Vagina (tissue), 2 donors: Measurements from ENCODE around the gene FBXW5. TPM values are rescaled to one million over a fixed set of nuclear protein-coding genes. Genes with fewer than 3 reads are reported as not detected.

Experiments used
- DNase-seq, 2 donors: peaks; one replicate each; pipeline ENCODE4 v3.0.0-alpha.2; 2017; ENCODE audit errors: extremely low spot score in 2 of 2
- H3K27ac ChIP-seq: fragments of 200-600 bp; sonication (generic); one replicate; pipeline ENCODE4 v1.5.1; 2019
- H3K27me3 ChIP-seq: fragments of 200-600 bp; sonication (generic); one replicate; pipeline ENCODE4 v1.5.1; 2019
- H3K36me3 ChIP-seq, 2 donors: fragments of 200-600 bp; sonication (generic); one replicate each; pipeline ENCODE4 v1.5.1; 2017 to 2019
- H3K4me1 ChIP-seq: fragments of 200-600 bp; sonication (generic); one replicate; pipeline ENCODE4 v1.5.1; 2019
- H3K4me3 ChIP-seq, 2 donors: fragments of 200-600 bp; sonication (generic); 1 replicate in 1 of 2; 2 replicates in 1 of 2; pipeline ENCODE4 v1.5.1; 2016 to 2019
- H3K9me3 ChIP-seq: fragments of 200-600 bp; sonication (generic); one replicate; pipeline ENCODE4 v1.5.1; 2019
- POLR2A ChIP-seq, 2 donors: fragments of 450-650 bp; IDR thresholded peaks; one replicate each; pipeline ENCODE4 v1.6.1; 2017; ENCODE audit warnings: antibody characterized with exemption in 2 of 2, mild to moderate bottlenecking in 2 of 2, moderate library complexity in 2 of 2
- POLR2AphosphoS5 ChIP-seq, 2 donors: sonication (generic); formaldehyde crosslinking; IDR thresholded peaks; one replicate each; pipeline ENCODE4 v1.9.0; 2017; ENCODE audit warnings: antibody characterized with exemption in 2 of 2, mild to moderate bottlenecking in 2 of 2, low read depth in 1 of 2; ENCODE audit not compliant: insufficient read depth in 1 of 2
- intact Hi-C: fragments of 100-400 bp; cut with DNase I; formaldehyde crosslinking; loops from one replicate; pipeline ENCODE4 v1.15.1; 2023
- total RNA-seq: library from RNA; depleted of rRNA; stranded (reverse); fragments of >200 nt; gene quantifications from one replicate; pipeline ENCODE4 v1.2.3, GENCODE V29; 2016
- TF ChIP-seq, protein P1 (sequence below), 3 experiments: fragments of 450-650 bp in 2 of 3; fragments of 200-600 bp in 1 of 3; sonication (generic) in 1 of 3; IDR thresholded peaks; one replicate each; pipeline ENCODE4 v1.5.1; 2017 to 2019; ENCODE audit warnings: antibody characterized with exemption in 3 of 3, mild to moderate bottlenecking in 2 of 3, moderate library complexity in 2 of 3

FBXW5 gene
- total RNA-seq, 1 donor from 2014 or later: 125 TPM

DNA sequence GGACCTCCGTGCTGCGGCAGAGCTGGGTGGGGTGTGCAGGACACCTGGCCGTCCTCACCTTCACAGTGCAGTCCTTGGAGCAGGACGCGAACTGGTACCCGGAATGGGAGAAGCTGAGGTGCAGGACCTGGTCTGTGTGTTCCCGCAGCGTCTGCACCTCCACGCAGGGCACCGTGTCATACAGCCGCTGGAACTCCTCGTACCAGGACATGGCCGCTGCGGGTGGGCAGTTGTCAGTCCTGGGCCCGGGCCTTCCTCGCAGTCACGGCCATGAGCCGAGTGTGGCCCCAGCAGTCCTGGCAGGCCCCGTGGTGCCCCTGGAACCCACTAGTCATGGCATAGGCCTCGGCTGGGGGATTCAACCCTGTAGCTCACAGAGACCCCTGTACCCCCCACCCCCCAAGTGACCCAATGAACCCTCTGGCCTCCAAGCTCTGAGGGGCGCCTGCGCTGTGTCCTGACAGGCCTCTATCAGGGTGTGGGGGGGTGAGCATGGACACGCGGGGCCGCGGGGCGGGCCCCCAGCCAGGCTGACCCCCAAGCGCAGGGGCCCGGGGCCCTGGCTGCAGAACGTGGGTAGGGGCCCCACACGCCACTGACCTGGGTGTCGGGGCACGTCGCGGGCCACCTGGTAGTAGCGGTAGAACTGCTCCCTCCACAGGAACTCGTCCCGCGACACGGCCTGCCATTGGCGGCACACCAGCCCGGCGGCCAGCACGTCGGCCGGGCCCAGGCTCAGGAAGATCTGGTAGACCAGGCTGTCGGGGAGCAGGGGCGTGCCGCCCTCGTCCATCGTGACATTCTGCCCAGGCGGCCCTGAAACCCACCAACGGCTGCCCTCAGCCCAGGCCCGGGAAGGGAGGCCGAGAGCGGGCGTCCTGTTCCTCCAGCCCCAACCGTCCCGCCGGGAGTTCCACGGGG, 987 bp downstream of the FBXW5 start:
- intact Hi-C loops: loop anchor here (2.0 to 5.0 kb wide), 2 partner anchors 84 to 95 kb away; partner anchors contain the start of genes ABCA2 and PHPT1
- no peaks in the 10 kb centered on the region for H3K9me3 ChIP-seq
- H3K36me3 ChIP-seq: peaks cover 0 to 38% of the 10 kb centered on the region in 2 donors
- TF ChIP-seq POLR2AphosphoS5 (IDR thresholded peaks at IDR 0.05; ENCODE audit: insufficient read depth in 1 of 2, low read depth in 1 of 2): peak in 1 of 2 donors; percentile 41
- TF ChIP-seq, protein P1, sequence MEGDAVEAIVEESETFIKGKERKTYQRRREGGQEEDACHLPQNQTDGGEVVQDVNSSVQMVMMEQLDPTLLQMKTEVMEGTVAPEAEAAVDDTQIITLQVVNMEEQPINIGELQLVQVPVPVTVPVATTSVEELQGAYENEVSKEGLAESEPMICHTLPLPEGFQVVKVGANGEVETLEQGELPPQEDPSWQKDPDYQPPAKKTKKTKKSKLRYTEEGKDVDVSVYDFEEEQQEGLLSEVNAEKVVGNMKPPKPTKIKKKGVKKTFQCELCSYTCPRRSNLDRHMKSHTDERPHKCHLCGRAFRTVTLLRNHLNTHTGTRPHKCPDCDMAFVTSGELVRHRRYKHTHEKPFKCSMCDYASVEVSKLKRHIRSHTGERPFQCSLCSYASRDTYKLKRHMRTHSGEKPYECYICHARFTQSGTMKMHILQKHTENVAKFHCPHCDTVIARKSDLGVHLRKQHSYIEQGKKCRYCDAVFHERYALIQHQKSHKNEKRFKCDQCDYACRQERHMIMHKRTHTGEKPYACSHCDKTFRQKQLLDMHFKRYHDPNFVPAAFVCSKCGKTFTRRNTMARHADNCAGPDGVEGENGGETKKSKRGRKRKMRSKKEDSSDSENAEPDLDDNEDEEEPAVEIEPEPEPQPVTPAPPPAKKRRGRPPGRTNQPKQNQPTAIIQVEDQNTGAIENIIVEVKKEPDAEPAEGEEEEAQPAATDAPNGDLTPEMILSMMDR (IDR thresholded peaks at IDR 0.05): no peak
- no peak for TF ChIP-seq POLR2A (IDR thresholded peaks at IDR 0.05)
- no peaks in the 10 kb centered on the region for H3K27me3 ChIP-seq
- DNase-seq: no peak
- peak overlapping the region; percentile 77 for H3K27ac ChIP-seq
- peaks cover 36% of the 10 kb centered on the region for H3K4me1 ChIP-seq
- peak overlapping the region; percentile 60 to 83 for H3K4me3 ChIP-seq

DNA sequence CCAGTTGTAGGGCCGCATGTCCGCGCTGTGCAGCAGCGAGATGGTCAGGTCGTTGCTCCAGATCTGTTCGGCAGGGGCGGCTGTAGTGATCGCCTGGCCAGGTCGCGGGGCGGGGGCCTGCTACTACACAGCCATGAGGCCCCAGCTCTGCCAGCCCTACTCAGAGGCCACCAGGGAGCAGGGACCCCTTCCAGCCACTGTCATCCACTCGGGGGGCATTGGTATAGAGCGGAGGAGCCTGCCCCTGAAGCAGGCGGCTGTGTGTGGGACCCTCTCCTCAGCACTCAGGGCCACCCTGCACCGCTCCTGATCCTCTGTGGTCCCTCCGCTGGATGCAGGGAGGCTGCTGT, 1.7 kb downstream of the FBXW5 start:
- Histone ChIP-seq H3K27ac (no peak overlapping the region), H3K4me1 (peaks cover 32% of the 10 kb centered on the region), H3K9me3 (no peaks in the 10 kb centered on the region), H3K27me3 (no peaks in the 10 kb centered on the region), H3K4me3 (peak overlapping the region; percentile 60 to 83), H3K36me3 (peaks cover 0 to 38% of the 10 kb centered on the region in 2 donors)
- TF ChIP-seq POLR2AphosphoS5 (IDR thresholded peaks at IDR 0.05; ENCODE audit: insufficient read depth in 1 of 2, low read depth in 1 of 2): no peak
- TF ChIP-seq, protein P1 (IDR thresholded peaks at IDR 0.05): no peak
- TF ChIP-seq POLR2A (IDR thresholded peaks at IDR 0.05): no peak
- intact Hi-C loops: loop anchor here (5.0 kb wide), 1 partner anchor 84 kb away; the partner anchor contains the start of gene ABCA2
- no peak for DNase-seq

DNA sequence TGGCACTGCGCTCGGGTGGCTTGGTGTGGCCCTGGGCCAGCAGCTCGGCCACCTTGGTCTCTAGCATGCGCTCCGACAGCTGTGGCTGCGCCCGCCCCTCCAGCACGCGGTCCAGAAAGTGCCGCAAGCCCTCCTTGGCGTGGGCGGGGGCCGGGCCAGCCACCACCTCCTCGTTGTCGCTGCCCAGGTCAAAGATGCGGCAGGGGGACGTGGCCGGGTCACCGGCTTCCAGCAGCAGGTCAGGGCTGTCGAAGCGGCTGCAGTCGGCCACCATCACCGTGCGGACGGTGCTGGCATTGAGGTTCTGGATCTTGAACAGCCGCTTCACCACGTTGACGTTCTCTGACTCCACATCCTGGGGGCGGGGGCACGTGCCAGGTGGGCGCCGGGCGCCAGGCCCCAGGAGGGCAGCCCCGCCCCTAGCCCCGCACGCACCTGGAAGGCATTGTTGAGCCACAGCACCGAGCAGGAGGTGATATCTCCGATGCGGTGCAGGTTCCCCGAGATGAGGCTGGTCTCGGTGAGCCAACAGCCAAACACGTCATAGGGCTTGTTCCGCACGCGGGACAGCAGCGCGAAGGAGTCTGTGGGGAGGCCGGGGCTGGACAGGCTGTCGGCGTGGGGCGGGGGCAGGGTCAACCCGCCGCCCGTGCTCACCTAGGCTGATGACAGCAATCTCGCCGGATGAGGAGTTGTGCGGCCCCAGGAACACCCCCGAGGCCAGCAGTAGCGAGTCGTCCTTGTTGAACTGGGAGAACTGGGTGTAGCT, 2.2 kb downstream of the FBXW5 start:
- intact Hi-C loops: loop anchor here (5.0 kb wide), 1 partner anchor 85 kb away; the partner anchor contains the start of gene ABCA2
- no peak for DNase-seq
- TF ChIP-seq, protein P1 (IDR thresholded peaks at IDR 0.05): no peak
- TF ChIP-seq POLR2AphosphoS5 (IDR thresholded peaks at IDR 0.05; ENCODE audit: insufficient read depth in 1 of 2, low read depth in 1 of 2): no peak
- TF ChIP-seq POLR2A (IDR thresholded peaks at IDR 0.05): no peak
- no peaks in the 10 kb centered on the region for H3K27me3 ChIP-seq
- H3K4me1 ChIP-seq: peaks cover 26% of the 10 kb centered on the region
- no peak overlapping the region for H3K4me3 ChIP-seq
- H3K36me3 ChIP-seq: peaks cover 0 to 38% of the 10 kb centered on the region in 2 donors
- no peak overlapping the region for H3K27ac ChIP-seq
- no peaks in the 10 kb centered on the region for H3K9me3 ChIP-seq

DNA sequence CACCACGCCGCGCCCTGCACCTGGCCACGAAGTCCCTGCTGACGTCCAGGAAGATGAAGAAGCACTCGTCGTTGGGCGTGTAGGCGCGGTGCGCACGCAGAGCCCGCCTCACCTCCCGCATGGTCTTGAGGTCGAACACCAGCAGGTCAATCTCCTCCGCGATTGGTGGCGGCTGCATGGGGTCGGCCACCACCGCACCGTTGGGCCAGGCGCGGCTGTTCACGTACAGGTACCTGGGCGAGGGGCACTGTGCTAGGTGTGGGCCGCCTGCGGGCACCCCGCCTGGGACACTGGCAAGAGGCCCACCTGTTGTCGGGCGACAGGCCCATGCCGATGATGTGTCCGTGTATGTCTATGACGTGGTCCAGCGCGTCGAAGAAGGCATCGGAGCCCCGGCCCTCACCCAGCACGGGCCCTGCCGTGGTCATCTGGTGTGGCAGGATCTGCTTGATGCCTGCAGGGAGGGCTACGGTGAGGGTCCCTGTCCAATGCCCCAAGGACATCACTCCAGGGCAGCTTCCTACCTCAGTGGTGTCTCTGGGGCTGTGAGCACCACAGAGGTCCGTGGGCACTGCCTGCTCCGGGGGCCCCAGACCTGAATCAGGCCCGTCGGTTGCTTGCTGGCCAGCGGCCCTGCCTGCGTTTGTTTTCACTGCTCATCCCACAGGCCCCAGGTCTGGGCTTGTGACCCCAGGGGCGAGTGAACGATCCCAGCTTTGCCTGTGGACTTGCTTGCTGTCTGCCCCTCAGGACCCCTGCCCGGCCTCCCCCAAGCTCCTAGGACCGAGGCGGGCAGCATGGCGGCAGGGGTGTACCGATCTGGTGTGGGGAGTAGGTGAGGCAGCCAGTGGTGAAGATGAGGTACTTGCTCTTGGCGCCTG, 3.1 kb downstream of the FBXW5 start:
- Histone ChIP-seq H3K4me3 (no peak overlapping the region), H3K36me3 (peaks cover 0 to 38% of the 10 kb centered on the region in 2 donors), H3K4me1 (peaks cover 22% of the 10 kb centered on the region), H3K27me3 (no peaks in the 10 kb centered on the region), H3K9me3 (no peaks in the 10 kb centered on the region), H3K27ac (no peak overlapping the region)
- DNase-seq: no peak
- intact Hi-C loops: loop anchor here (5.0 kb wide), 1 partner anchor 86 kb away; the partner anchor contains the start of gene ABCA2
- no peak for TF ChIP-seq POLR2A (IDR thresholded peaks at IDR 0.05)
- TF ChIP-seq POLR2AphosphoS5 (IDR thresholded peaks at IDR 0.05; ENCODE audit: insufficient read depth in 1 of 2, low read depth in 1 of 2): no peak
- TF ChIP-seq, protein P1 (IDR thresholded peaks at IDR 0.05): no peak
